NCI-H526 (cell line): ENCODE data around the gene QRFP.

Experiments used
- DNase-seq, 2 experiments: peaks; one replicate each; lab custom pipeline; 2025; lab: John Stamatoyannopoulos, UW

Gene QRFP

GRCh38 chr9:130904070-130905044, 7.7 kb upstream of the QRFP start:
- no peak for DNase-seq

- DNase-seq = no peak
These were observed 6.8 kb upstream of the QRFP start for GRCh38 chr9:130903194-130904069.

- DNase-seq = no peak
These were observed 5.9 kb upstream of the QRFP start for GRCh38 chr9:130902204-130903185.

GRCh38 chr9:130901498-130902203, 5.0 kb upstream of the QRFP start:
- peak in 1 of 2 experiments; percentile 10 for DNase-seq

GRCh38 chr9:130900701-130901497, 4.3 kb upstream of the QRFP start:
- no peak for DNase-seq

- DNase-seq = no peak
These were observed 2.6 kb upstream of the QRFP start for GRCh38 chr9:130899051-130899748.

- peak in 1 of 2 experiments; percentile 25 for DNase-seq
These were observed 1.9 kb upstream of the QRFP start for GRCh38 chr9:130898552-130898852.

- DNase-seq = no peak
These were observed 1.4 kb upstream of the QRFP start for GRCh38 chr9:130897848-130898551.

- no peak for DNase-seq
These were observed 616 bp upstream of the QRFP start for GRCh38 chr9:130897105-130897751.

GRCh38 chr9:130895481-130896232, 955 bp downstream of the QRFP start:
- DNase-seq = no peak

- DNase-seq = no peak
These were observed 1.6 kb downstream of the QRFP start for GRCh38 chr9:130895038-130895437.

- DNase-seq = no peak
These were observed 2.1 kb downstream of the QRFP start for GRCh38 chr9:130894546-130894945.

GRCh38 chr9:130893341-130894101, 3.1 kb downstream of the QRFP start:
- no peak for DNase-seq

GRCh38 chr9:130892477-130893304, 3.9 kb downstream of the QRFP start:
- DNase-seq = no peak

- DNase-seq = no peak
These were observed 4.7 kb downstream of the QRFP start for GRCh38 chr9:130891688-130892476.
